OCI-LY1 (cell line): Measurements from ENCODE around the gene TTYH1.

Experiments
- CTCF ChIP-seq: fragments of 200-600 bp; sonication (generic), shearing (Covaris generic); IDR thresholded peaks from 2 replicates; pipeline ENCODE4 v1.5.1; 2017; ENCODE audit warnings: mild to moderate bottlenecking, antibody characterized with exemption, low read length, moderate library complexity, mixed read lengths
- EZH2 ChIP-seq: fragments of 200-600 bp; sonication (generic), shearing (Covaris generic); IDR thresholded peaks from 2 replicates; pipeline ENCODE4 v1.8.0; 2017; ENCODE audit warnings: borderline replicate concordance, mixed run types, mild to moderate bottlenecking, antibody characterized with exemption, low read length, moderate library complexity, mixed read lengths

- TF ChIP-seq CTCF (no peak), EZH2 (no peak)
Measured at GRCh38 chr19:54393381-54393780, 21.9 kb upstream of the TTYH1 start.
